PFSK-1 (cell line): ENCODE data around the gene ELMO1.

Experiments used
- FOXP2 ChIP-seq: optimal IDR thresholded peaks from 2 replicates; pipeline ENCODE3; 2011; ENCODE audit warnings: borderline replicate concordance, control low read depth, inconsistent platforms; ENCODE audit not compliant: insufficient read depth; ENCODE audit errors: extremely low read length, extremely low read depth
- POLR2AphosphoS5 ChIP-seq: IDR thresholded peaks from 2 replicates; pipeline ENCODE4 v1.6.1; 2012; ENCODE audit warnings: low read depth, mild to moderate bottlenecking, control low read depth, low read length, moderate library complexity
- SIN3A ChIP-seq: IDR thresholded peaks from 2 replicates; pipeline ENCODE4 v1.6.1; 2012; ENCODE audit warnings: mild to moderate bottlenecking, low read length, moderate library complexity, borderline replicate concordance; ENCODE audit not compliant: insufficient read depth
- TAF1 ChIP-seq: IDR thresholded peaks from 2 replicates; pipeline ENCODE4 v1.6.1; 2012; ENCODE audit warnings: low read length, control low read depth, borderline replicate concordance; ENCODE audit not compliant: insufficient read depth
- TF ChIP-seq, protein P1 (sequence below), 2 experiments: IDR thresholded peaks; 2 replicates each; pipeline versions ENCODE4 v1.6.1 to v1.8.0; 2011 to 2012; ENCODE audit warnings: low read depth in 2 of 2, low read length in 2 of 2, control low read depth in 1 of 2, inconsistent platforms in 1 of 2, mild to moderate bottlenecking in 1 of 2, moderate library complexity in 1 of 2; ENCODE audit not compliant: insufficient read depth in 1 of 2

Gene ELMO1

DNA sequence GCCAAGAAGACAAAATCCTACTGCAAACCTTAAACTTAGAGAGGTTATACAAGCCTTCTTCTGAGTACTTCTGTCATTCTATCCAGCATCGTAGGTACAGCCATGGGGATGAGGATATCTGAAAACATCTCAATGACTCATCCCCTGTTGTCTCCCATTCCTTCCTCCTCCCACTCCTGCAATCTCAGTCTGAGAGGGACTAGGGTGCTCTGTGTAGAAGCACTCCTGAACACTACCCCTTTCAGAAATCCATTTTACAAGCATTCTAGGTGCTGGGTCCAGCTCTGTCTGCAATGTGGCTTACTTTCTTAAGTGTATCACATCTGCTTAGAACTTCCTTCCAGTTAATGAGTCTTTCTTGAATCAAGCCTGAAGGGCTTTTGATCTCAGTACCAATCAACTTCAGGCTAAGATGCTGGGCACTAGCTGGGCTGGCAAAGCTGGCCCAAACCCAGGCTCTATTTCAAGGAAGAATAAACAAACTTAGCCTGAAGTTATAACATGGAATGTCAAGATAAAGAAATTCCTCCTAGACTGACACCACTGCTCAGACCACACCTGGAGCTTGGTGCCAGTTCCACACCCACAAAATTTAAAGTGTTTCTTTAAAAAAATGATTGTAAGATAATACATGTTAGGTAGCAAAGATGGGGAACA is 454.1 kb downstream of the ELMO1 start:
- TF ChIP-seq SIN3A (no peak), FOXP2 (no peak), TAF1 (no peak), POLR2AphosphoS5 (no peak)
- TF ChIP-seq, protein P1, sequence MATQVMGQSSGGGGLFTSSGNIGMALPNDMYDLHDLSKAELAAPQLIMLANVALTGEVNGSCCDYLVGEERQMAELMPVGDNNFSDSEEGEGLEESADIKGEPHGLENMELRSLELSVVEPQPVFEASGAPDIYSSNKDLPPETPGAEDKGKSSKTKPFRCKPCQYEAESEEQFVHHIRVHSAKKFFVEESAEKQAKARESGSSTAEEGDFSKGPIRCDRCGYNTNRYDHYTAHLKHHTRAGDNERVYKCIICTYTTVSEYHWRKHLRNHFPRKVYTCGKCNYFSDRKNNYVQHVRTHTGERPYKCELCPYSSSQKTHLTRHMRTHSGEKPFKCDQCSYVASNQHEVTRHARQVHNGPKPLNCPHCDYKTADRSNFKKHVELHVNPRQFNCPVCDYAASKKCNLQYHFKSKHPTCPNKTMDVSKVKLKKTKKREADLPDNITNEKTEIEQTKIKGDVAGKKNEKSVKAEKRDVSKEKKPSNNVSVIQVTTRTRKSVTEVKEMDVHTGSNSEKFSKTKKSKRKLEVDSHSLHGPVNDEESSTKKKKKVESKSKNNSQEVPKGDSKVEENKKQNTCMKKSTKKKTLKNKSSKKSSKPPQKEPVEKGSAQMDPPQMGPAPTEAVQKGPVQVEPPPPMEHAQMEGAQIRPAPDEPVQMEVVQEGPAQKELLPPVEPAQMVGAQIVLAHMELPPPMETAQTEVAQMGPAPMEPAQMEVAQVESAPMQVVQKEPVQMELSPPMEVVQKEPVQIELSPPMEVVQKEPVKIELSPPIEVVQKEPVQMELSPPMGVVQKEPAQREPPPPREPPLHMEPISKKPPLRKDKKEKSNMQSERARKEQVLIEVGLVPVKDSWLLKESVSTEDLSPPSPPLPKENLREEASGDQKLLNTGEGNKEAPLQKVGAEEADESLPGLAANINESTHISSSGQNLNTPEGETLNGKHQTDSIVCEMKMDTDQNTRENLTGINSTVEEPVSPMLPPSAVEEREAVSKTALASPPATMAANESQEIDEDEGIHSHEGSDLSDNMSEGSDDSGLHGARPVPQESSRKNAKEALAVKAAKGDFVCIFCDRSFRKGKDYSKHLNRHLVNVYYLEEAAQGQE (IDR thresholded peaks at IDR 0.05; ENCODE audit: insufficient read depth in 1 of 2, low read depth in 2 of 2, low read length in 2 of 2), result no peak

DNA sequence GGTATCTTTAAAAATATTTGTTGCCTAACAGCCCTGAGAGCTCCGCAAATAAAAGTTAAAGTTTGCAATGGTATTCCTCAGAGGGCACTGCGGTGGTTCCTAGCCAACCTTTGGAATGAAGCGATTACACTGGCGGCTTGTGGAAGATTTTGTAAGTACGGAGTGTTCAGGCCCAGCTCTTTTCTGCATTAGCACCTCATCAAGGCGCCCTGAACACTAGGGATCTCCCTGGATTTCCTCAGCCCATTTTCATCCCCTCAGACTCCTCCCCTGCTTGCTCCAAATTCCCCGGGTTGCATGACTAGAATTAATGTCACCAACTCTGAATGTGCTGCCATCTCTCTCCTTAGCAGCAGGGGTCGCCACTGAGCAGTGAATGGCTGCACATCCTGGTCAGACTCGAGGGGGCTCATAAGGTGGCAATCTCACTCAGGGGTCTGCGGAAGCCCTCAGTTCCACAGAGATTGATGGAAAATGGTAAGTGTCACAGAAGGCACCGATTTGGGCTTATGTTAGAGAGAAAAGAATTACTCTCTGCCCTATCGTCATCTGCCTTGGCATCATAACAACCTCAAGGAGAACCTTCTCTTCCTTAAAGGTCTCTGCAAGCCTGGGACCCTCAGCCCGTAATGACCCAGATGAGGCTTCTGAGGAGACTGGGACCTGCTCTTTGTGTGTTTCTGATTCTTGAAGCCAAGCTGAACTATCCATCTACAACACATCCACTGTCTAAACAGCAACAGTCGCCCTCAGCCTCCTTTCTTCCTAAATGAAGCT is 461.5 kb downstream of the ELMO1 start:
- no peak for TF ChIP-seq FOXP2
- no peak for TF ChIP-seq SIN3A

DNA sequence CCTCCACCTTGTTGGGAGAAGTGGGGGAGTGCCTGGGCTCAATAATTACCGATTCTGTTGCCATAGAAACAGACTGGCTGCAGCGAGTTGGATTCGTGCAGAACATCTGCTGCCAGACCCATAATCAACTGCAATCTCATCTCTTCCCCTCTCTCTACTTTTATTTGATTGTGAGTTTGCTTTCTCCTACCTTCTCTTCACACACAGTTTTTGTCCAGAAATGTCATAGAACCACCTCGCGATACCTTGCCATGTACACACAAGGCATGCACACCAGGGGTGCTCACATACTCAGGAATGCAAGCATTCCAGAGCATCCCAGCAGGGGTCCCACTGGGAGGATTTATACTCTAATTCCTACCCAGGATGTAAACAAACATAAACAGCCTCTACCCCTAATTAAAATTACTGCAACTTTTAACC is 462.1 kb downstream of the ELMO1 start:
- TF ChIP-seq, protein P1 (IDR thresholded peaks at IDR 0.05; ENCODE audit: insufficient read depth in 1 of 2, low read depth in 2 of 2, low read length in 2 of 2), result no peak
- TF ChIP-seq POLR2AphosphoS5, result no peak

DNA sequence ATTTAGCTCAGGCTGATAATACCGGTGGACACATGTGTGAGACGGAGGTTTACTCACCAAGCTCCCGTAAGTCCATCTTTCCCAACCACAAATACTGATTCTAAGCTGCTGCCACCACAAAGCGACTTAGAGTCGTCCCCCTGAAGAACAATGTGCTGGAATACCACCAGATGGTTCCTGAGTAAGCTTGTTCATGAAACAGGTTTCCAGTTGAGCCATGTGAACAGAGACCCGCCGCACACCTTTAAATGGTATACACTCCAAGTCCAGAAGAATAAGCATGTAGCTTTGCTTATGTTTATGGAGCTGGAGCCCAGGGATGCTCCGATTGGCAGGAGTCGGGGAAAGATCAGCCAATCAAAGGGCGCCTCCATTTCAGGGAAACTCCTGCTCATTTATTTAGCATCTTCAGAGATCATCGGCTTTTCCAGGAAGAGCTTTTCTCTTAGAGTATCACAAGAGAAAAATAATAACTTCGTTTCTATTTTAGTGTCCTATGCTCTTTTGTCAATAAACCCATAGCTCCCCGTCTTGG is 462.7 kb downstream of the ELMO1 start:
- no peak for TF ChIP-seq SIN3A

DNA sequence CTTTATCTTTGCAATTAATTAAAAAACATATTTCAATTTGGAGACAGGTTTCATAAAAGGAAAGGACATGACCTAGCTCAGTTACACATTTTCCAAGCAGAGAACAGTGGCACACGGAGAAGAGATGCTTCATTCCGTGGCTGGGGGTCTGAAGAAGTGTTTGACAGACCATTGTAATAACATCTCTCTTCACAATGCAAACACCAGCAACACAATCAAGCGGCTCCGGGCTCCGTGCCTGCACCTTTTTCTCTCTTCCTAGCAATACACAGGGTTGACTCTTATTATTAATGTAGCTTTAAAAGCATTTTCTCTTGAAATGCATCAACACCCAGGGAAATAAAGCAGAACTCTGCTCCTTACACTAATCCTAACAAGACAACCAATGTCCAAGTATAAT is 463.3 kb downstream of the ELMO1 start:
- TF ChIP-seq, protein P1 (IDR thresholded peaks at IDR 0.05; ENCODE audit: insufficient read depth in 1 of 2, low read depth in 2 of 2, low read length in 2 of 2), result no peak
- TF ChIP-seq POLR2AphosphoS5 (no peak), TAF1 (no peak), FOXP2 (no peak), SIN3A (no peak)

DNA sequence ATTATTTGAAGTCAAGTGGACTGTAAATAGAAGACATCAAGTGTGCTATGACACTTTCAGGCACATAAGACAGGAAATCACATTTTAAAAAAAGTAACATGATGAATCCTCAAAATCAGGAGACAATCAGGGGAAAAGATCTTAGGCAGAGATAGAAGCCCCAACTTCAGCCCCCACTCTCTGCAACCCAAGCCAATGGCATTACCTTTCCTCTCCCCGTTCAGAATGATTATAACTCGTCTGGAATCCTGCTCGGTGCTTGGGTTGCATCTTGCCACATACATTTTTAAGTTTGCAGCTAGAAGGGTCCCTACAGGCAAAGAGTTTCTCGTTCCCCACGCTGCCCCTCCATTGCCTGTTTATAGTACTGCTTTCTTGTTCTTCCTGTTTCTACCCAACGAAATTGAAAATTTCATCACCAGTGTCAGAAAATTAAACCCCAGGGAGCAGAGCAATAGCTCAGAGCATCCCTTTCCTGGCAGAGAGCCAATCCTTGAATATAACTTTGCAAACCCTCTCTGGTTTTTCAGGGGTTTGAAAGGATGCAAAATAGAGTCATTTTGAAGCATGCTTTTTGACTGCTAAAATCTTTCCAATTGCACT is 463.9 kb downstream of the ELMO1 start:
- TF ChIP-seq POLR2AphosphoS5 (no peak), TAF1 (no peak), FOXP2 (no peak), SIN3A (no peak)
- TF ChIP-seq, protein P1 (IDR thresholded peaks at IDR 0.05; ENCODE audit: insufficient read depth in 1 of 2, low read depth in 2 of 2, low read length in 2 of 2), result no peak
